ENCODE measurements around the gene NPC1L1.
"Not testable (repeated sequence)": the region's sequence is repeated elsewhere in the genome, so short reads cannot be mapped to it uniquely, and the experiment has no call there.

The NPC1L1 gene

DNA sequence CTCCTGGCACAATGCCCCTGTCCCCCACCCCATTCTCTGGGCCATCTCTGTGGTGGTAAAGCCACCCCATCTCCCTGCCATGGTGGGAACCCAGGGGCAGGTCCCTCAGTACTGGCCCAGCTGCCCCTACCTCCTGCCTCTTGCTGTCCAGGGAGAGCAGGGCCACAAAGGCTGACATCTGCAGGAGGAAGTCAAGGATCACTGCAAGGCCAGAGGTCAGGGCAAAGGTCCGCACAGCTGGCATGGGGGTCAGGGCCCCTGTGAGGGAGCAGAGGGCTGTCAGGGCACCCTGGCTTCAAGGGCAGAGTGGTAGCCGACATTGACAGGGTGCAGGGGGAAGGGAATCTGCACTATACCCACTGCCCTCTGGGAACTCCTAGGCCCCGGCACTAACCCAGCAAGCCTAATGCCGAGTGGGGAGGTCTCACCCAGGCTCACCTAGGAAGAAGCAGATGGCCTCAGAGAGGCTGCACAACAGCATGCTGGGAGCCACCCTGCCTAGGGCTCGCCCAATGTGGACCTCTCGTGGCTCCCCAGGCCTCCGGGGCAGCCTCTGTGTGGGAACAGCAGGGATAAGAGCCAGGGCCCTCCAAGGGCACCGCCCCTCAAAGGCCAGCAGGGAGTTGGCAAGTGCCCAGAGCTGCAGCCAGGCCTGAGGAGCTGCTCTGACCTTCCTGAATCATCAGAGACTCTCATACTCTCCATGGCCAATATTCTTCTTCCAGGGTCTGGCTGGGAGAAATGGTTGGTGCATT lies 7.7 kb downstream of the NPC1L1 start:
- DNase-seq: no peak

DNA sequence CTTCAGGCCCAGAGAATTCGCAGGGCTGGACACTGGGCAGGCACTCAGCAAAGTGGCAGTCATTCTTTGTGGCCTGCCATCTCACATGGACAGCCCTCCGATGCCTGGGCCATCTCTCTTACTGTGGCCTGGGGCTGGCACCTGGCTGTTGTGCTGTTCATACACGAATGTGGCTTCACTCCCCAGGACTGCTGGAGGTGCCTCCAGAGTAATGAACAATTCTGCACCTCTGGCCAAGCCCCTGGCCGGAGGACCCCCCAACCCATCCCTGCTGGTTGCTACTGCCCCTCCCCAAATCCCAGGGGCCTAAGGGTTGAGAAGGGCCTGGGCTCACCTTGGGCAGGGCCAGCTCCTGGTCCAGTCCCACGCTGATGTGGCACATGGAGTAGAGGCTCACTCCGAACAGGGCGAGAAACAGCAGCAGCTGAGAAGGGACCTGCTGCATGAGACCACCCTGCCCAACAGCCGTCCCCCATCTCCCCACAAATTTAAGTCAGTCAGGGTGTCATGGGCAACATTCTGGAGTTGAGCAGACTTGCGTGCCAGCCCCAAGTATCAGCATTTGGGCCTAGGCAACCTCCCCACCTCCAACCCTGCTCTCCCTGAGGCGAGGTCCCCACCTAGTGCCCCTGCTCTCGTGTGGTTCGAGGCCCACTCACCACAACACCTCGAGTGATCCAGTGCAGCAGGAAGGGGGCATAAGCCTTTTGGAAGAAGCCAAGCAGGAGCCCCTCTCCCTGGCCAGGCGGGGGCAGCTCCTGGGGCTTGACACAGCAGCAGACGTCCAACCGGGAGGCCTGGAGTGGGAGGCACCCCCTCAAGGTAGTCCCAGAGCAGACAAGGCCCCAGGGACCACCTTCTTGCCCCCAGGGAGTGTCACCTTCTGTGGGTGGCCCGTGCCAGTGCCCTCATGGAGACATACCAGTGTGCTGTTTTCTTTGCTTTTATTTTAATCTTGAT lies 9.4 kb downstream of the NPC1L1 start:
- DNase-seq: no peak

DNA sequence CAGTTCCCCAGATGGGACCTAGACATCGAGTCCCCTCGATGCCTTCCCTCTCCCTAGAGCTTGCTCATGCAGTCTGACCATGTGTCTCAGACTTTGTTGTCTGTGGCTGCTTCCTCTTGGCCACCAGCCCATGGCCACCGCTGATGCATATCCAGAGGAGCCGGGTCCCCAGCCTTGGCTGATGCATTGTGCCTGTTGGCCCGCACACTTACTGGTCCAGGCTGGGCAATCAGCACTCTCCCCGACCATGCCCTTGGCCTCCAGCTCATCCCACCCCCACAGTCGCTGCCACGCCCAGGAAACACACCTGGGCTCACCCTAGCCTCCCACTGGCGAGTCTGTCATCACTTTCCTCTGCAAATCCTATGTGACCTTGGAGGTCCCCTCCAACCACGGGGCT lies 10.1 kb downstream of the NPC1L1 start:
- DNase-seq: no peak

DNA sequence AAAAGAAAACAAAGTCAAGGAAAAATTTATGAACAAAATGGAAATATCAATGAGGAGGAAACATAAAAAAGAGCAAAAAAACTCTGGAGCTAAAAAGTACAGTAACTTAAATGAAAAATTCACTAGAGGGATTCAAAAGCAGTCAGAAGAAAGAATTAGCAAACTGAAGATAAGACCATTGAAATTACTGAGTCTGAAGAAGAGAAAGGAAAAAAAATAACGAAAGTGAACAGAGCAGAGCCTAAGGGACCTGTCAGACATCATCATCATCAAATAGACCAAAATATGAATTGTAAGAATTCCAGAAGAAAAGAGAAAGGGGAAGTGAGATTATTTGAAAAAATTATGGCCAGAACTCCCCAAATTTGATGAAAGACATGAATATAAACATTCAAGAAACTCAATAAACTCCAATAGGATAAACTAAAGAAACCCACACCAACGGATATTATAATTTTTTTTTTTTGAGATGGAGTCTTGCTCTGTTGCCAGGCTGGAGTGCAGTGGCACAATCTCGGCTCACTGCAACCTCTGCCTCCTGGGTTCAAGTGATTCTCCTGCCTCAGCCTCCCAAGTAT lies 16.2 kb downstream of the NPC1L1 start:
- no peak for DNase-seq

DNA sequence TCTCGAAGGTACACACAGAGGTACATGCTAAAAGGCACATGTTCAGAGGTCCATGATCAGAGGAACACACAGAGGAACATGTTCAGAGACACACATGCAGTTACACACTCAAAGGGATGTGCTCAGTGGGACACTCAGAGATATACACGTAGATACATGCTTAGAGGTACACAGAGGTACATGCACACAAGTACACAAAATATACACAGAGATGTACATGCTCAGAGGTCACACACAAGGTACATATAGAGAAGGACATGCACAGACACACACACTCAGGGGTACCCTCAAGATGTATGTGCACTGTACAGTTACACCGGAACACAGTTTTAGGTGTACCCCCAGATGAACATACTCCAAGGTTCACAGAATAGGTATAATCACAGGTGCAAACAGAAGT lies 18.8 kb downstream of the NPC1L1 start:
- DNase-seq: no peak

DNA sequence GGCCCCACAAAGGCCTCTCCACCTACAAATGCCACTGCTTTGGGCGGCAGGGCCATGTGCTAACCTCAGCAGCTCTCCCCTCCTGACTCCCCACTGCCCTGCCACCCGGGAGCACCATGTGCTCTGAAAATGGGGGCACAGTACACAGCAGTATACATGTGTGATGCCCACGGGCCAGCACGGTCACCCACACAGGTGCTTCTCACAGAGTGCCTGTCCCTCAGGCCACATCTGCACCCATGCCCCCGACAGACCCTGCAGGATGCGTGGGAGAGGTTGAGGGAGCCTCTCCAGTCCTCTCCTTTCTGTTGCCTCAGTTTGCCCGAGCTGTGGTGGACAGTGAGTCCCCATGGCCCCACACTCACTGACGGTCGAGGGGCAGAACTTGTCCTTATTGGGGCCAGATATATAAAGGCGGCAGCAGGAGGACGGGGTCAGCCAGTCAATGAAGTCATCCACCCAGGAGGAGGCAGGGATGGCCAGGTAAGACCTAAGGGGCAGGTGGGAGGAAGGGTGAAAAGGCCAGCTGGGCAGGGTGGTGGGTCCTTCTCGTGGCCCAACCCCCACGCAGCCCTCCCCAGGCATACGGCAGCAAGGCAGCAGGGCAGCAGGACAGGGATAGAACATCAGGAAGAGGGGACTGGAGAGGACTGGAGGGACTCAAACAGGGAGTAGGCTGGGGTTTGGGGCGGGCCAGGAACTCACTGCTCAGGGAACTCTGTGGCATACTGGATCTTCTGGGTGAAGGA lies 19.6 kb downstream of the NPC1L1 start:
- no peak for DNase-seq

DNA sequence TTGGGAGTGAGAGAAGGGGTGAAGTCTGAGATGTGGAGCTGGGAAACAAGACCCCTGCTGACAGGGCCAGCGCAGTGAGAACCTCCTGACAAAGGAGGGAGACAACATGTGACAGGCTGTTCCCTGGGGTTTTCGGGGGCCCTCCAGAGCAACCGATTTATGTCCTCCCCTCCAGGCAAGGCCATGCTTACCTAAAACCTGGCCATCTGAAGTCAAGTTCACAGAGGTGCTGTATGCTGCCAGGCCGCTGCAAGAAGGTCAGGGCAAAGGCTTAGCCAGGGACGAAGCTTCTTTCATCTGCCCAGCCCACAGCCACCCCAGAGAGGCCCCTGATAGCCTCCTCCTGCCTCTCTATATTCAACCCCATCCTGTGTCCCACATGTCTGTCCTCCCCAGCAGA lies 20.6 kb downstream of the NPC1L1 start:
- no peak for DNase-seq

DNA sequence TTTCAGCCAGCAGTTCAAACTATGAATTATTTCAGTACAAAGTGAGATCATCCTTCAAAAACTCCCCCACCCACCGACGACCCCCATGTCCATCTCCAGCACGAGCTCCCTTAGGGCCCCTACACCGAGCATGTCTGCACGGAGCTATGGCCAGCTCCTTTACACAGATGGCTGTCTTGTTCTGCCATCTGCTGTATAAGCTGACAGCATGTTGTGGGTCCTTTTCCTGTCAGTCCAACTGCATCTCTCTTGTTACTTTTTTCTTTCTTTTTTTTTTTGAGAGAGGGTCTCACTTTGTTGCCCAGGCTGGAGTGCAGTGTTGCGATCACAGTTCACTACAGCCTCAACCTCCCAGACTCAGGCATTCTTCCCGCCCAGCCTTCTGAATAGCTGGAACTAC lies 21.6 kb downstream of the NPC1L1 start:
- DNase-seq: no peak

DNA sequence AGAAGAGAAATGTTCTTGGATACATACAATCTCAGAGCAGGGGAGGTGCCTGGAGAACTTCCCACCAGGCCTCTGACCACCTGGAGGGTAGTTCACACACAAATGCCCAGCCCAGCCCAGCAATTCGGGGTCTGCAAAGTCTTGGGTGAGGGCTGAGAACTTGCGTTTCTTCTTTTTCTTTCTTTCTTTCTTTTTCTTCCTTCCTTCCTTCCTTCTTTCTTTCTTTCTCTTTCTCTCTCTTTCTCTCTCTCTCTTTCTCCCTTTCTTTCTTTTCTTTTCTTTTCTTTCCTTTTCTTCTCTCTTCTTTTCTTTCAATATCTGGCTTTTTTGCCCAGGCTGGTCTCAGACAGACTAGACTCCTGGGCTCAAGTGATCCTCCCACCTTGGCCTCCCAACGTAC lies 22.4 kb downstream of the NPC1L1 start:
- DNase-seq: no peak

DNA sequence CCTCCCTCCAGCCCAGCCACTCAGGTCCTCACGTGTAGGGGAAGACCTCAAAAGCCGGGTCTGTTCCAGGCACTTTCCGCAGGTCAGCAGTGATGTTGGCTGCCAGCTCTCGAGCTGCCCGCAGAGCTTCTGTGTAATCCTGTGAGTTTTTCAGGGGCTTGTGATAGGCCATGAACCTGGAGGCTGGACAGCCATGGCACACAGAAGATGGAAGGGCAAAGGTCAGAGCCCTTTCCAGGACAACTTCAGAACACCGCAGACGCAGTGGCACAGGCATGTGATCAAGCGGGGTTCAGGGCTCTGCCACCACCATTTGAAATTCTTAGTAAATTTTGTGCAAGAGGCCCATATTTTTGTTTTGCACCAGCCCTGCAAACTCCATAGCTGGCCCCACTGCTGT lies 24.0 kb downstream of the NPC1L1 start:
- DNase-seq: no peak

DNA sequence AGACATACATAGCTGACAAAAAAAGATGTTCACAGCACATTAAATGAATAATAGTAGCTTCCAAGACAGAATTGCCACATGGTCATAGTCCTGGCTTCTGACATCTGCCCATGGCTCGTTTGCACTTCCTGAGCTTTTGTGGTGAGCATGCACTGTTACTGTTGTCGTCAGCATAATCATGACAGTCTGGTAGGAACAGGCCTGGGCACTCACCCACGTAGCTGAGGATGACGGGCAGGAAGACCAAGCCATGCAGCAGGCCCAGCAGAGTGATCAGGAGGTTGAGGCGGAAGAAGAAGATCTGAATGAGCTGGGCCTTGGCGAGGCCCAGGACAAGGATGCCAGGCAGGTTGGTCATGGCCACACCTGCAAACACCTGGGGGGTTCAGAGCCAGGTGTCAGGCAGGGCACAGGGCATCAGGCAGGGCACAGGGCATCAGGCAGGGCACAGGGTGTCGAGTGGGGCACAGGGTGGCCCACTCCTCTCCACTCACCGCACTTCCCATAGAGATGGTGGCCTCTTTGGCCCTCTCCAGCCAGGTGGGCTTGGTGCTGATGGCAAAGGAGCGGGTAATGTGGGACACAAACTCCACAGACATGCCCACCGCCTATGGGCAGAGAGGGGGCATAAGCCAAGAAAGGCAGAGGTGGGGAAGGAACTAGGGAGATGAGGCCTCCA lies 25.4 kb downstream of the NPC1L1 start:
- no peak for DNase-seq

DNA sequence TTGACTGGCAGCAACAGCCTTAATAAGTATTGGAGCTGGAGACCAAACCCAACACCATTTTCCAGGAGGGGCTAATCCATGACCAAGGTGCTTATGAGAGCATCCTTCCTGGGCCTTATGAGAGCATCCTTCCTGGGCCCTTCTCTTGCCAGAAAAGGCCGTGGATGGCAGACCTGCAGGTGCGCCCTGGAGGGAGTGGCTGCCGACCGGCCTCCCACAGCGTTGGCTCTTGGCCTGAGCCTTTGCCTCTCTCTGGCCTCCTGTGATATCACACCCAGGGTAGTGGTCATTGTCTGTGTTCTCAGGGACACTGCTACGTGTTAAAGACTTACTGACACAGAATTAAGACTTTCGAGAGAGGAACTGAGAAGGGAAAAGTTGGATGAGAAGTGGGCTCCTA lies 28.4 kb downstream of the NPC1L1 start:
- DNase-seq: no peak

DNA sequence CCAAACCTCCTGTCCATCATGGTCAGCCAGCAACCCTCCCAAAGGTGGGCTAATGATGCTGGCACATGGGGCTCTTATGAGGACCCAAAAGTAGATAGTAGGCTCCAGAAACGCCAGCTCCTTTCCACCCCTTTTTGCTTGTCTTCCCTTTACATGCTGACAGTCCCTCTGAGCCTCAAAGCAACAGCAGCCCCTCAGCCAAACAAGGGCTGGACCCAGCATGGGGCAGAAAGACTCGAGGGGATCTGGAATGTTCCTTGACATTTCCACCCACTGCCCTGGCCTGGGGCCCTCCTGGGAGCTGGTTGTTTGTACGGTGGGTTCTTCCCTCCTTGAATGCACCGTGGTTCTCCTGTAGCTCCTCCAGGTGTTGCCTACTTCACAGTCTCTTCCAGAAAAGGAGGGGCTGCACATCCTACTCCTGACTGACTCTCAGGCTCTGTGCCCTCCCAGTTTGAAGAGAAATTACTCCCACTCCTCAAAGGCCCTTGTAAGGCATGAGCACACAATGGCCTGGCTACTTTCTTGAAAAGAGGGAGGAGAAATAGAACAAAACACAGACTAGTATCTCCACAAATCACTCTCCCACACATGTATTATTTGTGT lies 29.2 kb downstream of the NPC1L1 start:
- DNase-seq: no peak

DNA sequence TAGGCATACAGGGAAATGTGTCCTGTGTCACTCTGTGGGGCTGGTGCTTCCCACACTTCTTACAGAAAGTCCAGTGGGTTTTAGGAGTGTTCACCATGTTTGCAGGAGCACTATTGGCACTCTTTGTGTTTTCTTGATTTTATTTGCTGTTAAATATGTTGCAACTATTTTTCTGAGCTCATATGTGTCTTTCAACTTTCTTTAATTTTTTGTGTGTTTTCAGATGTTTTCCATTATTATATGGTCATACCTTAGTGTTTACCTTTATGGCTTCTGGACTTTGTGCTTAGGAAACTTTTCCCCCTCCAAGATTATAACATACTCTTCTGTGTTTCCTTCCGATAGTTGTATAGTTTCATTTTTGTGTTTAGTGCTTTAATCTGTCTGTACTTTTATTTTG lies 29.9 kb downstream of the NPC1L1 start:
- no peak for DNase-seq

DNA sequence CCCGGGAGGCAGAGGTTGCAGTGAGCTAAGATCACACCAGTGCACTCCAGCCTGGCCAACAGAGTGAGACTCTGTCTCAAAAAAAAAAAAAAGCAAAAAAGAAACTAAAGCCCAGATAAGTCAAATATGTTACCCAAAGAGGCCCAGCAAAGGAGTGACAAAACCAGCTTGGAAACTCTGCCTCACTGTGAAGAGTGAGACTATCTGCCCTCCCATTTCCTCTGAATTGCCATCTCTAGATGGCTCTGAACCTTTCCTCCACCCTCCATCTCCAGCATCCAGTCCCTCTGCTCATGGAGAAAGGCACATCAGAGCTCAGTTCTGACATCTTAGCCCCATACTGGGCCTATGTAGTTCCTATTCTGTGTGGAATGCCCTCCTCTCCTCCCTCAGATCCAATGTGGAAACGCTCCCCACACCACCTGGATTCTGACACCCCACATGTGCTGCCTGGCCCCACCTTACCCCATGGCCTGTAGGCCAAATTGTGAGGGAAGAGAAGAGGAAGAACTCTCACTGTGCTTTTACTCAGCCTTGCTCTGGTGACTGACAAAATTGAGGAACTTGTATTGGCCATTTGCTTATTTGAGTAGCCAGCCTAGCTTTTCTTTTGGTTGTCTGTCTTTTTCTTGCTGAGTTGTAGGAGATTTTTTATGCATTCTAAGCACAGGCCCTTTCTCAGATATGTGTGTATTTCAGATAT lies 32.7 kb downstream of the NPC1L1 start:
- no peak for DNase-seq

DNA sequence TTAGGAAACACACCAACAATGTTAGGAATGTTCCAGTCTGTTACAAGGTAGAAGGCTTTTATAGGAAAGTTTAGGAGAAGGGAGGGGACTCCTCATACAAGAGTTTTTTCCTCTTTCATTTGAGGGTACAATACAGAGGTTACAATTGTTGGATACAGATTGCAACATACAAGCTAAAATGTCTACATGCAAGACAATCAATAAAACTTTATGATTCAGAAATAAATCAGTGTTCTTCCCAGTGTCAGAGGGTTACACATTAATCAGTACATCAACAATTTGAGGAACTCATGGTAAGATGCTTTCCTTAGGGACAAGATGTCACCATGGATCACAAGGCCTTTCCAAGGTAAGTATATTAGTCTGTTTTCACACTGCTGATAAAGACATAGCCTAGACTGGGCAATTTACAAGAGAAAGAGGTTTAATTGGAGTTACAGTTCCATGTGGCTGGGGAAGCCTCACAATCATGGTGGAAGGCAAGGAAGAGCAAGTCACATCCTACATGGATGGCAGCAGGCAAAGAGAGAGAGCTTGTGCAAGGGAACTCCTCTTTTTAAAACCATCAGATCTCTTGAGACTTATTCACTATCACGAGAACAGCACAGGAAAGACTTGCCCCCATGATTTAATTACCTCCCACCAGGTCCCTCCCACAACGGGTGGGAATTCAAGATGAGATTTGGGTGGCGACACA lies 34.4 kb downstream of the NPC1L1 start:
- not testable (repeated sequence) for DNase-seq

DNA sequence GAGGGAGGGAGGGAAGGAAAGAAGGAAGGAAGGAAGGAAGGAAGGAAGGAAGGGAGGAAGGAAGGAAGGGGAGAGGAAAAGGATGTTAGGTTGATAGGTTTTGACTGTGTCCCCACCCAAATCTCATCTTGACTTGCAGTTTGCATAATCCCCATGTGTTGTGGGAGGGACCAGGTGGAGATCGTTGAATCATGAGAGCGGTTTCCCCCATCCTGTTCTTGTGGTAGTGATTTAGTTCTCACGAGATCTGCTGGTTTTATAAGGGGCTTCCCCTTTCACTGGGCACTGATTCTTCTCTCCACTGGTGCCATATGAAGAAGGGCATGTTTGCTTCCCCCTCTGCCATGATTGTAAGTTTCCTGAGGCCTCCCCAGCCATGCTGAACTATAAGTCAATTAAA lies 35.5 kb downstream of the NPC1L1 start:
- DNase-seq: no peak

DNA sequence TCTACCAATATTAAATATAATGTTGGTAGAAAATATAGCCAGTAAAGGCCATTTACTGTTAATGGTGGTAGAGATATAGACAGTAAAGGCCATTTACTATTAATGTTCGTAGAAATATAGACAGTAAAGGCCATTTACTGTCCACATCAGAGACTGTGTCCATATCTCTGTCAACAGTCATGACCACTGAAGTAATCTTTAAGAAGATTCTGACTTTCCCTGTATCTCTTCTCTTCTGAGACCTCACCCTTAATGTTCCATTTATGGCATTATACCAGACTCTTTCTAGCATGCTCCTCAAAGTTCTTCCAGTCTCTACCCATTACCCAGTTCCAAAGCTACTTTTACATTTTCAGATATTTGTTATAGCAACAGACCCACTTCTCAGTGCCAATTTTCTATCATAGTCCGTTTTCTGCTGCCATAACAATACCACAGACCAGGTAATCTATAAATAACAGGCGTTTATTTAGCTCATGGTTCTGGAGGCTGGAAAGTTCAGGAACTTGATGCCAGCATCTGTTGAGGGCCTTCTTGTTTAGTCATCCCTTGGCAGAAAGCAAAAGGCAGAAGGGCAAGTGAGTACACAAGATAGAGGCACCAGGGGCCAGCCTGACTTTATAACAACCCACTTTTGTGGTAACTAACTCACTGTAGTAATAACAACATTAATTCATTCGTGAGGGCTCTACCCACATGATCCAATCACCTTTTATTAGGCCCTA lies 42.7 kb downstream of the NPC1L1 start:
- no peak for DNase-seq

DNA sequence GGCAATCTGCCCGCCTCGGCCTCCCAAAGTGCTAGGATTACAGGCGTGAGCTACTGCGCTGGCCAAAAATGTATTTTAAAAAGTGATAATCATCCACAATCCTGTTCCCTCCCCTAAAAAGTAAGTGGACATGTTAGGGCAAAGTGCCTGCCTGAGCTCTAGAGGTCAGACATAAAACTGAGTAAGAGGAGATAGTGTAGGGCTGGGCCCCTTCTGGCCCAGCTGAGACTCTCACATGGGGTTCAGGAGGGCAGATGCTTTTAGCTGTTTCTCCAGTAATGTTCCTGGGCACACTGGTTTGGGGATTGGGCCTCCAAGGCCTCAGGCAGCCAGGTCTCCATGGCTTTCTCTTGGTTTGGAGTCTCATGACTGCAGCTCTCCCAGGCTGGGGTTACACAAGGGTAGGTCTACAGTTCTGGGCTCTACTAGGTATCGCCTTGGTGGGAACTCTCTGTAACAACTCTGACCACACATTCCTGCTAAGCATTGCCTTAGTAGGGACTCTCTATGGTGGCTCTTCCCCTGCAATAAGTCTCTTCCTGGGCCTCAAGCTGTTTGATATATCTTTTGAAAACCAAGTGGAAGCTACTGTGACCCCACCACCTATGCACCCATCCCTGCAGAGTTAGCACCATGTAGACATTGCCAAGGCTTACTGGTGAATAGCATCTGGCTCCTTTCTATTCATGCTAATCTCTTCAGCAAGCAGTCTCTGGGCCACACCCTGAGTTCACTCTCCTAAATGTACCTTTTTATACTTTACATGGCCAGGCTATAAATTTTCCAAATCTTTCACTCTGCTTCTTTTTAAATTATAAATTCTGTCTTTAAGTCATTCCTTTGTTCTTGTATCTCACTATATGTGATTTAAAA lies 43.7 kb downstream of the NPC1L1 start:
- DNase-seq: no peak

Data from activated CD4-positive, CD25-positive, alpha-beta regulatory T cell treated with anti-CD3 and anti-CD28 coated beads, Interleukin-2, amount 50 U/mL, for 72 hours (primary cell).